Left lung (tissue), 10 donors: Measurements from ENCODE around the gene PSMD5. TPM values are rescaled to one million over a fixed set of nuclear protein-coding genes. Genes with fewer than 3 reads are reported as not detected.

ENCODE experiments used
- ATAC-seq: fragments of 200-7000 bp; cut with Tn5 transposase; one replicate; pipeline ENCODE4 v1.9.1; 2020; ENCODE audit warnings: moderate library complexity
- DNase-seq, 4 donors: peaks; one replicate each; pipeline ENCODE4 v3.0.0-alpha.2; 2013 to 2020
- H3K27ac ChIP-seq, 2 donors: fragments of 200-600 bp; sonication (generic) in 1 of 2; one replicate each; pipeline versions ENCODE4 v1.5.0 to v1.8.0; 2020 to 2021
- H3K27me3 ChIP-seq, 2 donors: fragments of 200-600 bp; sonication (generic) in 1 of 2; one replicate each; pipeline versions ENCODE4 v1.5.0 to v1.8.0; 2020 to 2021
- H3K36me3 ChIP-seq, 2 donors: fragments of 200-600 bp; sonication (generic) in 1 of 2; one replicate each; pipeline versions ENCODE4 v1.5.0 to v1.8.0; 2020 to 2021
- H3K4me1 ChIP-seq, 2 donors: fragments of 200-600 bp; one replicate each; pipeline ENCODE4 v1.8.0; 2021
- H3K4me3 ChIP-seq, 2 donors: fragments of 200-600 bp; sonication (generic) in 1 of 2; one replicate each; pipeline versions ENCODE4 v1.5.0 to v1.8.0; 2020 to 2021; ENCODE audit warnings: mild to moderate bottlenecking in 1 of 2
- H3K9me3 ChIP-seq, 2 donors: fragments of 200-600 bp; sonication (generic) in 1 of 2; one replicate each; pipeline versions ENCODE4 v1.5.0 to v1.8.0; 2020 to 2021
- CTCF ChIP-seq, 2 donors: fragments of 200-600 bp; sonication (generic) in 1 of 2; IDR thresholded peaks; one replicate each; pipeline versions ENCODE4 v1.5.0 to v1.8.0; 2021; ENCODE audit warnings: antibody characterized with exemption in 2 of 2
- intact Hi-C, 2 donors: fragments of 100-400 bp; cut with DNase I; formaldehyde crosslinking; loops; one replicate each; pipeline versions ENCODE4 v1.11.2 to v1.14.2; 2022
- polyA plus RNA-seq, 6 donors: library from polyadenylated mRNA; unstranded; fragments of 120-200 nt; gene quantifications; one replicate each; pipeline ENCODE4 v1.2.1, GENCODE V29; 2013; ENCODE audit not compliant: insufficient read length in 6 of 6
- total RNA-seq, 2 donors: library from RNA; stranded (reverse); fragmentation: NEBNext Ultra II Directional; extraction: Animal tissue kit (Norgen Biotek cat#: 25700); gene quantifications; one replicate each; pipeline ENCODE4 v1.2.1, GENCODE V29; 2021
- donor health status: DM: no; HTN: yes; CAD: no.
- donor health status: DM: no; HTN: no; CAD: no.

PSMD5 gene
- total and polyA plus RNA-seq, 8 donors: 34.0 to 52.1 (median 43.6) TPM

GRCh38 chr9:120846251-120846889, 3.6 kb upstream of the PSMD5 start:
- no peak for TF ChIP-seq CTCF (IDR thresholded peaks at IDR 0.05)
- Histone ChIP-seq H3K9me3 (no peaks in the 10 kb centered on the region), H3K4me3 (no peak overlapping the region), H3K4me1 (peaks cover 15 to 25% of the 10 kb centered on the region in 2 donors), H3K27me3 (no peaks in the 10 kb centered on the region), H3K27ac (no peak overlapping the region), H3K36me3 (peaks cover 0 to 7% of the 10 kb centered on the region in 2 donors)
- ATAC-seq (no peak), DNase-seq (no peak)
- intact Hi-C loops: no loop called here

- peaks cover 15 to 36% of the 10 kb centered on the region in 2 donors for H3K4me1 ChIP-seq
- H3K4me3 ChIP-seq: no peak overlapping the region
- ATAC-seq (no peak), DNase-seq (no peak)
- H3K36me3 ChIP-seq: peaks cover 0 to 12% of the 10 kb centered on the region in 2 donors
- intact Hi-C loops: no loop called here
- H3K9me3 ChIP-seq: no peaks in the 10 kb centered on the region
- H3K27me3 ChIP-seq: no peaks in the 10 kb centered on the region
- no peak for TF ChIP-seq CTCF (IDR thresholded peaks at IDR 0.05)
- no peak overlapping the region for H3K27ac ChIP-seq
Observed at GRCh38 chr9:120845255-120845654, 2.5 kb upstream of the PSMD5 start.

- Histone ChIP-seq H3K27me3 (no peaks in the 10 kb centered on the region), H3K36me3 (peaks cover 0 to 8% of the 10 kb centered on the region in 2 donors), H3K4me1 (peaks cover 15 to 52% of the 10 kb centered on the region in 2 donors), H3K9me3 (no peaks in the 10 kb centered on the region), H3K27ac (peak overlapping the region; percentile 89 to 92), H3K4me3 (peak overlapping the region; percentile 70 to 76)
- intact Hi-C loops: no loop called here
- TF ChIP-seq CTCF (IDR thresholded peaks at IDR 0.05): no peak
- DNase-seq (peak in 1 of 4 donors; percentile 14), ATAC-seq (peak; percentile 36)
Observed at GRCh38 chr9:120841930-120842684, 615 bp downstream of the PSMD5 start.

GRCh38 chr9:120839146-120839545, 3.6 kb downstream of the PSMD5 start:
- Histone ChIP-seq H3K4me3 (no peak overlapping the region), H3K4me1 (peaks cover 14 to 44% of the 10 kb centered on the region in 2 donors), H3K27ac (no peak overlapping the region), H3K9me3 (no peaks in the 10 kb centered on the region), H3K27me3 (no peaks in the 10 kb centered on the region), H3K36me3 (peaks cover 0 to 26% of the 10 kb centered on the region in 2 donors)
- ATAC-seq (no peak), DNase-seq (no peak)
- intact Hi-C loops: no loop called here
- no peak for TF ChIP-seq CTCF (IDR thresholded peaks at IDR 0.05)

GRCh38 chr9:120837921-120838320, 4.8 kb downstream of the PSMD5 start:
- no peak for TF ChIP-seq CTCF (IDR thresholded peaks at IDR 0.05)
- intact Hi-C loops: no loop called here
- no peaks in the 10 kb centered on the region for H3K9me3 ChIP-seq

More at GRCh38 chr9:120837921-120838320, 4.8 kb downstream of the PSMD5 start:
- ATAC-seq (no peak), DNase-seq (no peak)
- Histone ChIP-seq H3K27me3 (no peaks in the 10 kb centered on the region), H3K4me1 (peaks cover 8 to 38% of the 10 kb centered on the region in 2 donors), H3K27ac (no peak overlapping the region), H3K4me3 (no peak overlapping the region), H3K36me3 (peaks cover 0 to 30% of the 10 kb centered on the region in 2 donors)
